ENCODE data around the gene BICRA. TPM values are rescaled to one million over a fixed set of nuclear protein-coding genes. Genes with fewer than 3 reads are reported as not detected.
"Not testable (repeated sequence)": the region's sequence is repeated elsewhere in the genome, so short reads cannot be mapped to it uniquely, and the experiment has no call there.

Gene BICRA
- total and polyA plus RNA-seq, 3 donors from 2014 or later = 9.2 to 19.2 (median 13.5) TPM

DNA sequence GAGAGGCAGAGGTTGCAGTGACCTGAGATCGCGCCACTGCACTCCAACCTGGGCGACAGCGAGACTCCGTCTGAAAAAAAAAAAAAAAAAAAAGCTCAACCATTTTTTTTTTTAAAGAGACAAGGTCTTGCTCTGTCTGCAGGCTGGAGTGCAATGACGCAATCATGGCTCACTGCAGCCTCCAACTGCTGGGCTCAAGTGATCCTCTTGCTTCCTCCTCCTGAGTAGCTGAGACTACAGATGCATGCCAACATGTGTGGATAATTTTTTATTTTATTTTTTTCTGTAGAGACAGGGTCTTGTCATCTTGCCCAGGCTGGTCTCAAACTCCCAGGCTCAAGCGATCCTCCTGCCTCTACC, 114.6 kb downstream of the BICRA start:
- intact Hi-C loops (cut with DNase I; ENCODE audit: low total_unique reads) = no loop called here
- H3K4me3 ChIP-seq = no peak overlapping the region
- H3K36me3 ChIP-seq (ENCODE audit: low read depth, missing control alignments) = no peaks in the 10 kb centered on the region
- peak; percentile 66 for DNase-seq
- TF ChIP-seq POLR2A (IDR thresholded peaks at IDR 0.05) (no peak), CTCF (IDR thresholded peaks at IDR 0.05) (no peak)
- peaks cover 16% of the 10 kb centered on the region for H3K4me1 ChIP-seq
- H3K27me3 ChIP-seq = no peaks in the 10 kb centered on the region
- no peaks in the 10 kb centered on the region for H3K9me3 ChIP-seq
- 30 to 32% methylated on average over 7 of the region's 7 CpGs for WGBS, 2 donors
- H3K27ac ChIP-seq = peak overlapping the region in 1 of 2 donors; percentile 37

DNA sequence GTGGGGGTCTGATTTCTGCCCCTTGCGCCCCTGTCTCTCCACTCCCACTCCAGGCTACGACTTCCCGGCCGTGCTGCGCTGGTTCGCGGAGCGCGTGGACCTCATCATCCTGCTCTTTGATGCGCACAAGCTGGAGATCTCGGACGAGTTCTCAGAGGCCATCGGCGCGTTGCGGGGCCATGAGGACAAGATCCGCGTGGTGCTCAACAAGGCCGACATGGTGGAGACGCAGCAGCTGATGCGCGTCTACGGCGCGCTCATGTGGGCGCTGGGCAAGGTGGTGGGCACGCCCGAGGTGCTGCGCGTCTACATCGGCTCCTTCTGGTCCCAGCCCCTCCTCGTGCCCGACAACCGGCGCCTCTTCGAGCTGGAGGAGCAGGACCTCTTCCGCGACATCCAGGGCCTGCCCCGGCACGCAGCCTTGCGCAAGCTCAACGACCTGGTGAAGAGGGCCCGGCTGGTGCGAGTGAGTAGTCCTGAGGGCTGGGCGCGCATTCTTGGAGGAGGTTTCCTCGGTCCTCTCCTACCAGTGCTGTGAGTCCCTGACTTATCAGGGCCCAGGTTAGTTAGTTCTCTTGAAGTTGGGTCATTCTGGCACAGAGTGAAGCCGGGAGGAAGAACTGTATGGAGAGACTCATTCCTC, 116.9 kb downstream of the BICRA start:
- Histone ChIP-seq H3K27ac (no peak overlapping the region), H3K4me3 (no peak overlapping the region), H3K4me1 (peaks cover 14% of the 10 kb centered on the region), H3K36me3 (ENCODE audit: low read depth, missing control alignments) (no peaks in the 10 kb centered on the region), H3K27me3 (no peaks in the 10 kb centered on the region), H3K9me3 (no peaks in the 10 kb centered on the region)
- intact Hi-C loops (cut with DNase I; ENCODE audit: low total_unique reads) = no loop called here
- no peak for DNase-seq
- no peak for TF ChIP-seq POLR2A (IDR thresholded peaks at IDR 0.05)
- WGBS, 2 donors = 62 to 75% methylated on average over 44 to 48 of the region's 48 CpGs

GRCh38 chr19:47726467-47726866, 117.5 kb downstream of the BICRA start:
- H3K27ac ChIP-seq = peak overlapping the region in 1 of 2 donors; percentile 2

DNA sequence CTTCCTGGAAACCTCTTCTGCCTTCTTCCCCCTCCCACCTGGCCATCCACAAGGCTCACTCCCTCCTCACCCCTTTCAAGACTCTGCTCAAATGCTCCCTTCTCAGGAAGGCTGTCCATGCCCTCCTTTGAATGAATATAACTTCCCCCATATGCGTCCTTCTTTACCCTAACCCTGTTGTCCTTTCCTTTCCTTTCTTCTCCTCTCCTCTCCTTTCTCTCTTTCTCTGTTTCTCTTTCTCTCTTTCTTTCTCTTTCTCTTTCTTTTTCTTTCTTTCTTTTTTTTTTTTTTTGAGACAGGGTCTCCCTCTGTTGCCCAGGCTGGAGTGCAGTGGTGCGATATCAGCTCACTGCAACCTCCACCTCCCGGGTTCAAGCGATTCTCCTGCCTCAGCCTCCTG, 119.4 kb downstream of the BICRA start:
- H3K9me3 ChIP-seq; intact Hi-C loops (cut with DNase I; ENCODE audit: low total_unique reads); DNase-seq; H3K27me3 ChIP-seq; H3K36me3 ChIP-seq (ENCODE audit: low read depth, missing control alignments); H3K4me3 ChIP-seq: not testable (repeated sequence)
- Histone ChIP-seq H3K27ac (peak overlapping the region in 1 of 2 donors; percentile 14), H3K4me1 (peaks cover 14% of the 10 kb centered on the region)
- 80 to 92% methylated on average over 4 of the region's 4 CpGs for WGBS, 2 donors

More at GRCh38 chr19:47726467-47726866, 117.5 kb downstream of the BICRA start:
- H3K9me3 ChIP-seq = no peaks in the 10 kb centered on the region
- no peak for DNase-seq
- TF ChIP-seq POLR2A (IDR thresholded peaks at IDR 0.05) = no peak
- no peak for TF ChIP-seq CTCF (IDR thresholded peaks at IDR 0.05)
- no peak overlapping the region for H3K4me3 ChIP-seq
- intact Hi-C loops (cut with DNase I; ENCODE audit: low total_unique reads) = no loop called here
- no peaks in the 10 kb centered on the region for H3K27me3 ChIP-seq
- 68% methylated on average over 4 of the region's 4 CpGs for WGBS, 2 donors
- peaks cover 14% of the 10 kb centered on the region for H3K4me1 ChIP-seq
- no peaks in the 10 kb centered on the region for H3K36me3 ChIP-seq (ENCODE audit: low read depth, missing control alignments)

DNA sequence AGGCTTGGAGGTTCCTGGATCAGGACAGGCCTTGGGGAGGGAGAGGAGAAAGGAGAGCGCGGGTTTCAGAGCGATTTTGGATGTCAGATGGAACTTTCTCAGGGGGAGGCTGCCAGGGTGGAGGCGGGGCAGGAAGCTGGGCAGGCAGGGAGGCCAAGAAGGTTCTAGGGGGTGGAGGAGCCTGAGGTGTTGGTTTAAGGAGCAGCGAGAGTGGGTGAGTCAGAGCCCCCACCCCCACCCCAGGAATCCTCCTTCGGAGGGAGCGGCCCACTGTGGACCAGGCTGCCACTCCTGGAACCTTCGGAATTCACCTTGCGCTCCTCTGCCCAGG, 120.5 kb downstream of the BICRA start:
- no peaks in the 10 kb centered on the region for H3K27me3 ChIP-seq
- no peaks in the 10 kb centered on the region for H3K9me3 ChIP-seq
- intact Hi-C loops (cut with DNase I; ENCODE audit: low total_unique reads) = no loop called here
- no peak overlapping the region for H3K4me3 ChIP-seq
- 11 to 17% methylated on average over 9 of the region's 9 CpGs for WGBS, 2 donors
- peaks cover 9% of the 10 kb centered on the region for H3K4me1 ChIP-seq
- peak overlapping the region; percentile 8 to 74 for H3K27ac ChIP-seq
- TF ChIP-seq CTCF (IDR thresholded peaks at IDR 0.05) (no peak), POLR2A (IDR thresholded peaks at IDR 0.05) (no peak)
- no peak for DNase-seq
- no peaks in the 10 kb centered on the region for H3K36me3 ChIP-seq (ENCODE audit: low read depth, missing control alignments)

All from testis (tissue), 3 donors.